ENCODE data around the gene THOC5.
A peak's percentile ranks its signal among the peaks of the same experiment; 100 is the strongest.
"Not testable (repeated sequence)": the region's sequence is repeated elsewhere in the genome, so short reads cannot be mapped to it uniquely, and the experiment has no call there.

THOC5 gene

DNA sequence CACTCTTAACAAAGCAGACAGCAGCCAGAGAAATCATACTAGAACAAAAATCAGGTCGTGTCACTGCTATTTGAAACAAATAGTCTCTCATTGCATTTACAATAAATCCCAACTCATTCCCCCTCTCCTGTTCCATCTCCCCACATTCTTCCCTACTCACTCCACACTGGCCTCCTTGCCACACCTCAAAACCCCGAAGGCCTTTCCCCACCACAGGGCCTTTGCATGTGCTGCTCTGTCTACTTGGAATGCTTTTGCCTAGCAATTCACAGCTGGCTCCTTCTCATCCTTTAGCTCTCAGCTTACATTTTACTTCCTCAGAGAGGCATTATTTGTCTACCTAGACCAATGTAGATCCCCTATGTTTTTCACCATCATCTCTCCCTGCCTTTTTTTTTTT, 6.3 kb upstream of the THOC5 start:
- DNase-seq: no peak

DNA sequence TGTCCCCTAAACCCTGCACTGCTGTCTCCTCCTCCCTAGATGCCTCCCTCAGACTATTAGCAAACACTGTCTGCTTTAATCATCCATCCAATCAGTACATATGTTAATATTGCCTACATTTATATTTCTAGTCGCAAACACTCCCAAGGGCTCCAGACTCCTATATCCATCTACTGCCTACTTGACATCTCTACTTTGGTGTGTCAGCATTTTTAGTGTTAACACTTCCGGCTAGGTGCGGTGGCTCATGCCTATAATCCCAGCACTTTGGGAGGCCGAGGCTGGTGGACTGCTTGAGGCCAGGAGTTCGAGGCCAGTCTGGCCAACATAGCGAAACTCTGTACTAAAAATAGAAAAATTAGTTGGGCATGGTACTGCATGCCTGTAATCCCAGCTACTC, 5.5 kb upstream of the THOC5 start:
- no peak for DNase-seq

DNA sequence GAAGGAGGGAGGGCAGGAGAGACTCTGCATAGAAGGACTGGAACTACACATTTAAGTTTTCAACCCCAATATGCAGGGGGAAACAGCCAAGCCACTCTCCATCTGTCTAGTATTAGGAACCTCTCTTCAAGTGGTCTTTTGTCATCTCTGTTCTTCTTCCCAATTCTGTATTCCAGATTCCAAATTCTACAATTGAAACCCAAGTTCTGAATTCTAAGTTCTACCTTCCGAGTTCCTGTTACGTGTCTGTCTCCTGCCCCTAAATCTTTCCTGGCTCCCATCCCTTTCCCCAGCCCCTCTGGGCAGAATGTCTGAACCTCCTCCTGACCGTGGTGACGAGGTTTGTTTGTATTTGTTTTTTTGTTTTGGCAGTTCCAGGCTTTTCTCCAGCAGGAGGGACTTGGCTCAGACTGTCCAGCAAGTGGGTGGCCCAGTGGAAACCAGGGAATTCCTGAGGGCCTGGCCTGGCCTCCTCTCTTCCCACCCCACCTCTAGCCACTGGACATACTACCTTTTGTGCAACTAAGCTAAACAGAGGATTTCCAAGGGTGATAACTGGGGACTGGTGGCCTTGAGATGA, 1.6 kb upstream of the THOC5 start:
- DNase-seq: no peak

DNA sequence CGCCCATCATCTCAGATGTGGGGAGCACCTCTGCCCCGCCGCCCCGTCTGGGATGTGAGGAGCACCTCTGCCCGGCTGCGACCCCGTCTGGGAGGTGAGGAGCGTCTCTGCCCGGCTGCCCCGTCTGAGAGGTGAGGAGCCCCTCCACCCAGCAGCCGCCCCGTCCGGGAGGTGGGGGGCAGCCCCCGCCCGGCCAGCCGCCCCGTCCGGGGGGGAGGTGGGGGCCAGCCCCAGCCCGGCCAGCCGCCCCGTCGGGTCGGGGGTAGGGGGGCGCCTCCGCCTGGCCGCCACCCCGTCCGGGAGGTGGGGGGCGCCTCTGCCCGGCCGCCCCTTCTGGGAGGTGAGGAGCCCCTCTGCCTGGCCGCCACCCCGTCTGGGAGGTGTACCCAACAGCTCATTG, 1.2 kb downstream of the THOC5 start:
- not testable (repeated sequence) for DNase-seq

DNA sequence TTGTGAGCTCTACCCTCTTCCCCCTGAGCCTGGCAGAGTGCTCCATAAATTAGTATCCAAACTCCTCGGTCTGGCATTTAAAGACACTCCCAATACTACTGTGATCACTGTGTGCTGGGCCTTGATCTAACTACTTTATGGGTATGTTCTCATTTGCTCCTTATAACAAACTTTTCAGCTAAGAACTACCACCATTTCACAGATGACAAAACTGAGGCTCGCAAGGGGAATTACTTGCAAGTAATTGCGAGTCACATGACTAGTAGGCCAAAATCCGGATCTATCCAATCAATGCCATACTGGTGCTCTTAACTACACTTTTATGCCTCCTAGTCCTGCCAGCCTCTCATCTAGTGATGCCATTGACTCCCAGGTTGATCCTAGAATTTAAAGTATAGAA, 3.6 kb downstream of the THOC5 start:
- no peak for DNase-seq

DNA sequence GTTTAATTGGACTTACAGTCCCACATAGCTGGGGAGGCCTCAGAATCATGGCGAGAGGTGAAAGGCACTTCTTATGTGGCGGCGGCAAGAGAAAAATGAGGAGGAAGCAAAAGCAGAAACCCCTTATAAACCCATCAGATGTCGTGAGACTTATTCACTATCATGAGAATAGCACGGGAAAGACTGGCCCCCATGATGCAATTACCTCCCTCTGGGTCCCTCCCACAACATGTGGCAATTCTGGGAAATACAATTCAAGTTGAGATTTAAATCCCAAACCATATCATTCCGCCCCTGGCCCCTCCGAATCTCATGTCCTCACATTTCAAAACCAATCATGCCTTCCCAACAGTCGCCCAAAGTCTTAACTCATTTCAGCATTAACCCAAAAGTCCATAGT, 8.5 kb downstream of the THOC5 start:
- not testable (repeated sequence) for DNase-seq

DNA sequence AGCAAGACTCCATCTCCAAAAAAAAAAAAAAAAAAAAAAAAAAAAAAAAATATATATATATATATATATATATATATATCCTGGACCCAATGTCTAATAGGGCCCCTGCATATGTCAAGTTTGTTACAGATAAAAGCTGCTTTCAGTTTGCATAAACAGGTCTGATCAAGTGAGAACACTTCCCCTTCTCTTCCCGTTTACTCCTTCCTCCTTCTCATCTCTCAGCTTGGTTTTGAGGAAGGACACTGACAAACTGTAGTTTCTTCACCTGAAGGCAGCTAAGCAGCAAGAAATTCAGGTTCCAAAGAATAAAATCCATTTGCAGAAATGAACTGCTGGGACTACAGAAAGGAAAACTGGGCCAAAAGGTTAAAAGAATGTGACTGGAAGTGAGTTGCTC, 11.7 kb downstream of the THOC5 start:
- no peak for DNase-seq

DNA sequence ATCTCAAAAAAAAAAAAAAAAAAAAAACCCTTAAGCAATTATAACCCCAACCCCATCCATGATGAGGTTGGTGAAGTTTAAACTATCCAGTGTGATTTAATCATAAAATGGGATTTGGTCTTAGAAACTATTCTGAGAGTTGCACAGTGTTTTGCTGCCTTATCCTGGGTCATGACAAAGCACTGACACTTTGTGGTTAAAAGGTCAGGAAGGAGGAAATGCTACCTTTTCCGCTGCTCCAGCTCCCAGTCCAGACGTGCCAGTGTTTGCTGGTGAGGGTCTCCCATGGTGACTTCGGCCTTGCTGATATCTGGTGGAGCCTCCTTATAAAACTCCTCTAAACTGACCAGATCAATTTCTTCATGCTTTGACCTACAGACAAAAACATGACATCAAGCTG, 14.5 kb downstream of the THOC5 start:
- DNase-seq: no peak

DNA sequence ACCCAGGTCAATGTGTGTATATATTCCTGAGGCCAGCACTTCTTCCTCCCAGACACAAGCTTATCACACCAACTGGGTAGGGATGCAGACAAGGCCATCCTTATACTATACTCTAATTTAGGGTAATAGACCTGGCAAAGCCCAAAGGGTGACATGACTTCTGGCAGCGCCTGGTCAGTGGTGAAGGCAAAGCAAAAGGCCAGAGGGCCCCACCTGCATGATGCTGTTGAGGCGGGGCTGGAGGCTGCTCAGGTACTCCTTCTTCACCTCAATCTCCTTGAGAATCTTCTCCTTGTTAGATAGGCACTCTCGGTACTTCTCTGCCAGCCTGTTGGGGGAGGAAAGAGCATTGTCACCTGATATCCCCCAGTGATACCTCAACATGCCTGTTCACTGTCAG, 17.1 kb downstream of the THOC5 start:
- DNase-seq: no peak

DNA sequence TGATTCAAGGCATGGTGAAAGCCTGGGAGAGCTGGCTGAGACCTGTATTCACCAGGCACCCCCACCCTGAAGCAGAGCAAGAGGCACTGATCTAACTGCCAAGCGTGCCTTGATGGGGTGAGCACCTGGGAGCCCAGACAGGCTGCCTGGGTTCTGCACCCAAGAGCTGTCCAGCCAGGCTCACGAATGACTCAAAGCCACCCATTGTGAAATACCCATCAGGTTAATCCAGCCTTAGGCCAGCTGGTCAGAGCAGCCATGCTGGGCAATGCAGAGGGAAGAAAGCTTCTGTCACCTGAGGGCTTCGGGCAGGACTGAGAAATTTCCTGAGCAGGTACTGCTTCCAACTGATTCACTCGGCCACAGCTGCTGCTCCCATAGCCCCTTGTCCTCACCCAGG, 22.1 kb downstream of the THOC5 start:
- no peak for DNase-seq

DNA sequence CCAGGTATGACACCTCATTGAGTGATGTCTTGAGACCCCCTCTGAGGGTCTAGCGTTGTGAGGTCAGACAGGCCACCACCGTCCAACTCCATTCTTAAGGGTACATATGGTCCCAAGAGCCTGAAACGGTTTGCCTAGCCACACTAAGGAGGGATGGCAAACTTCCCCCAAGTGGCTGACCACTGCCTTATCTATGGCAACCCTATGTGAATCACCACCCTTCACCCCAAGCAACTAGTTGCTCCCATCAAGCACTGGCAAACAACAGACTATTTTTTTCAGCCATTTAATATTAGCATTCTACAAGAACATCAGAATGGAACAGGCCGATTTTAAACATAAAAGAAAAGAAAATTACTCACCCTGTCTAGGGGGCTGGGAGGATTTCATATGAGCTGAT, 22.8 kb downstream of the THOC5 start:
- DNase-seq: no peak

DNA sequence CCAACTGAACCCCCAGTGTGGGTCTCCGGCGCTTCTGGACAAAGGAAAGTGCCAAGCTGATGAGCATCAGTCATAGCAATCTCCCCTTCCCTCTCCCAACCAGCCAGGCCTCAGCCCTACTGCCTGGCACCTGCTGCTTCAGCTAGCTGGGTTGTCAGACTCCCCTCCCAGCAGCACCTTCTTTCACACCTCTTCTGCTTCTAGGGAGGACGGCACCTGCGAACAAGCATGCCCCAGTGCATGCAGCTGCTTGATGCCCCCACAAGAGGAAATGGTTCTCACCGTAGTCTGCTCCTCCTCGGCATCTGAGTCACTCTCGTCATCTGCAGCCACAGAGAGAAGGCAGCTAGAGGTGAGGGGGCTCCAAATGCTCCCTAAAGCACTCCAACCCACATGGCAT, 25.4 kb downstream of the THOC5 start:
- no peak for DNase-seq

DNA sequence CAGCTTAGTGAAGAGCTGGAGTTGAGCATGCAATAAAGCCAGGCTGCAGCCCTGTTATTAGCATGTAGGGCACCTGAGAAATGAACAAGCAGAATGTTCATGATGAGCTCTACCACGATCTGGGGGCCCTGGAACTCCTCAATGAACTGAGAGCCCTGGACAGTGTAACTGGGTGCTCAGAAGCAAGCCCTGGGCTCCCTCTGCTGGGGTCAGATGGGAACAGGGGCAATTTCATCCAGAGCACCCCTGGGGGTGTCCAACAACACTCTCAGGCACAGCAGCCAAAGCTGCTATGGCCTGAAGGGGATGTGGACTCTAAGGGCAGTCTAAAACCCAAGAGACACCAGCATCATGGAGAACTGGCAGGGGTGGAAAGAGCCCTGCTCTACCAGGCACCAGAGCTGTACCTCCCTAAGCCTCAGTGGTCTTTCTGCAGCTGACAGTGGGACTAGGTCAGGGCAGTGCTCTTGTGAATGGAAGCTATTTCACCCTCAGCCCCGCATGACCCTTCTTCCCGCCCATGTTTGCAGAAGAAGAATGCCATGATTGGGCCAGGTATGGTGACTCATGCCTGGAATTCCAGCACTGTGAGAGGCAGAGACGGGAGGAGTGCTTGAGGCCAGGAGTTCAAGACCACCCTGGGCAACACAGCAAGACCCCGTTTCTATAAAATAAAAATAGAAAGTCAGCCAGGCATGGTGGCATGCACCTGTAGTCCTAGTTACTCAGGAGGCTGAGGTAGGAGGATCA, 28.9 kb downstream of the THOC5 start:
- DNase-seq: peak; percentile 2

DNA sequence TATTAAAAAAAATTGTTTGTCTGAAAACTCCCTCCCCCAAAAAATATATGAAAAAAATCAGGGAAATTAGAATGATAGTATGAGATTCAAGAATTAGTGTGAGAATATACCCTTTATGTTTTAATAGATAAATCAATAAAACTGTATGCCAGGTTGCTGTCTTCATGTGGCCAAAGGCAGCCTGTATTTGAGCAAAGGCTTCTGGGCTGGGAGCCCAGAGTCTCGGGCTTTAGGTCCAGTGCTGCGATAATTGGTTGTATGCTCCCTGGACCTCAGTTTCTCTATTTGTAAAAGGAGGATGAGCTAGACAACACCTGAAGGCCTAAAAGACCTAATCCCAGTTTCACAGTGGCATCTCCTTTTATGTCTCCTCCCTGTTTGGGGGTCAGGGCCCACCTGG, 29.8 kb downstream of the THOC5 start:
- no peak for DNase-seq

DNA sequence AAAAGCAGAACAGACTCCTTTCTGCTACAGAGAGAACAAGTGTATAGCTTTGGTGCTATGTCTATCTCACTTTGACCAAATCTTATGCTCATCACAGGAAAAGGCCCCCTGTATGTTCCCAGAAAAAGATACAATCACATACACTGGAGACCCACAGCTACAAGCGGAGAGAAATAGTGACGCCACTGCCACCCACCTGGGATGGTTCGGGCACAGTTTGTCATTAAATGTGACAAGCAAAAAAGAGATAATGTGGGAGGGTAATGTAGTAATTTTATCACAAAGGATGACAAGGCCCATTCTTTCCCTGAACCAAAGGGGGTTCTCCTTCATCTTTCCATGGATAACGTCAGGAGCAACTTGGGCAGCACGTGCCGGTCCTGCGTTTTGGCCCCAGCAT, 32.0 kb downstream of the THOC5 start:
- DNase-seq: no peak

DNA sequence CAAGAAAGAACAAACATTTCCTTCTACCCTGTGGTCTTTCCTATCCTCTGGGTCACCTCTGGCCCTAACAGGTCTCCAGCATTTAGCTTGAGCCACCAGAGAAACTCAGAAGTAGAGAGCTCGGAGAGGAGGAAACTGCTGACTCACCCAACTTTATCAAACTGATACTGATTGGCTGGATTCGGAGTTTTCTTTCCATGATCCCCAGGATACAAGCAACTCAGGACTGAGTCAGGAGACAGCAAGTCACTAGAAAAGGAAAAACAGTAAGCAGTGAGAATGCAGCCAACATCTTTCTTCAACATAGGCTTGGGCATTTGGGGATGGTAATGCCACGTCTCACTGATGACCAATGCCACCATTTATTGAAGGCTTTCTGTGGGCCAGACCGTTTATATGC, 32.7 kb downstream of the THOC5 start:
- peak; percentile 52 for DNase-seq

DNA sequence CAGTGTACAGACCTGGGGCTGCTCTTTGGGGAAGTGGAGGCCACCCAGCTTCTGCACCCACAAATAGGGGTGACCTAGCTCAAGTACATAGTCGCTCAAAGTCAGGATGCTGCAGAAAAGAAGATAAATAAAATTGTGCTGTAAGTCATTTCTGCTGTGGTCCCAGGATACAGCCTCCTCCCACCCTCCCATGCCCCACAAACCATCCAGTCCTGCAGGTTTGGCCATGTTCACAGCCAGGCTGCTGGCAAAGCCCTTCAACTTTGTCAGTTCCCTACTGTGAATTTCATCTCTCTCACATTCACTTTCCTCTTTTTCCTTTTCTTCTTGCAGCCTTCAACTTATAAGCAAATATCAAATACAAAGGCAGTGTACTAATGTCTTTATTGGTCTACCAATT, 33.6 kb downstream of the THOC5 start:
- no peak for DNase-seq

DNA sequence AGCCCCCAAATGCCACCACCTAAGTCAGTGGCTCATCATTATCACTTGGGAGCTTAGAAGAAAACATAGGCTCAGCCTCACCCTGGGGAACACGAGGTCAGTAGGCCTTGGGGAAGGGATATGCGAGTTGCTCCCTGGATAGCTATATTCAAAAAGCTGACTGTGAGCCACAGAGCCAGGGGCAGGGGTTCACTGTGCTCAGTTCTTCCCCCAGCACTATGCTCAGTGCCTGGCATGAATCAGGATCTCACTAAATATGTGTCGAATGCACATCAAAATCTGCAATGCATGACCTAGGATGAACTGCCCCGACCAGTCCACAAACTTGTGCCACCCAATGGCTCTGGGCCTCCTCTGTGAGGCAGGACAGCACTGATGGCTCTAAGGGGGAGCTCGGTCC, 35.1 kb downstream of the THOC5 start:
- no peak for DNase-seq

DNA sequence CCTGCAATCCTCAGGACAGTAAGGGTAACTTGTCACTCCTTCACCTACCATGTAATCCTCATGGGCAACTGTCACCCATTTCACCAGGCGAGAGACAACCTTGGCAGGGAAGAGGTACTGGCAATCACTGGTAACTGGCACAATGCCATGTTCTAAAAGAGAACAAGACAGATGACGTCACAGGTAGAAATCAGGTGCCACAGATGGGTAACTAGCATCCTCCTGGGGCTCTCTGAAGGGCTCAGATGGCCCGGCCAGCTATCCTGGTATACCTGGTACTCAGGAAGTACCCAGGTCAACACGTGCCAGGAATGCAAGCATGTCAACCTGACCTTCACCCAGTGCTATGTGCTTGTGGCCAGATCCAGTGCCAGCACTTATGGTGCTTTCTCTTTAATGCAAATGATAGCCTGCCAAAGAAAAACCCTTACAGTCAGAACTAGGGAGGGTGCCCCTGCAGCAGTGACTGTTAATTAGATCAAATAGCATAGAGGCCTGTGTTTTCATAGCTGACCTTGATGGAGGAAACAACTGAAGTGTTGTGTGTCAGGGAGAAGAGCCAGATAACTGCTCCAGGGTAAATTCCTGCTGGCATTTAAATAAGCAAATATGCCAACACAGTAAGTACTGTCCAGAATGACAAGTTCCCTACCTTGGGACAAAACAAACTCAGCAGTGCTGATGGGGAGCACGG, 36.2 kb downstream of the THOC5 start:
- no peak for DNase-seq

DNA sequence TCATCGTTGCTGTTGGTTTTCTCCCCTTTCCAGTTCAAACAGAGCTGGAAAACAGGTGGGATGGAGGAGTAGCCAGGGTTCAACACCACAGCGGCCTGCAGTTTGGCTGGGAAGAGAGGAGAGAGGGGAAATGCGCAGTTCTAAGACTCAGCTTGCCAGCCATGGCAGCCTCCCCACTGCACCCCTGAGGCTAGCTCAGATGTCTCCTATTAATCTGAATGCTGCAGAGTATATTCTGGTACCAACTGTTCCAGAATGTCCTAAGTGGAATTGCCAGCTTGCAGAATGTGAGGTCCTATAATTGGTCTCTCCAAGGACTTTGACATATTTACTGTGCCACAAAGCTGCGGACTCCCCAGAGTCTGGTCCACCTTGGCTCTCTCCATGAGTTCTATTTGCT, 41.5 kb downstream of the THOC5 start:
- DNase-seq: no peak

DNA sequence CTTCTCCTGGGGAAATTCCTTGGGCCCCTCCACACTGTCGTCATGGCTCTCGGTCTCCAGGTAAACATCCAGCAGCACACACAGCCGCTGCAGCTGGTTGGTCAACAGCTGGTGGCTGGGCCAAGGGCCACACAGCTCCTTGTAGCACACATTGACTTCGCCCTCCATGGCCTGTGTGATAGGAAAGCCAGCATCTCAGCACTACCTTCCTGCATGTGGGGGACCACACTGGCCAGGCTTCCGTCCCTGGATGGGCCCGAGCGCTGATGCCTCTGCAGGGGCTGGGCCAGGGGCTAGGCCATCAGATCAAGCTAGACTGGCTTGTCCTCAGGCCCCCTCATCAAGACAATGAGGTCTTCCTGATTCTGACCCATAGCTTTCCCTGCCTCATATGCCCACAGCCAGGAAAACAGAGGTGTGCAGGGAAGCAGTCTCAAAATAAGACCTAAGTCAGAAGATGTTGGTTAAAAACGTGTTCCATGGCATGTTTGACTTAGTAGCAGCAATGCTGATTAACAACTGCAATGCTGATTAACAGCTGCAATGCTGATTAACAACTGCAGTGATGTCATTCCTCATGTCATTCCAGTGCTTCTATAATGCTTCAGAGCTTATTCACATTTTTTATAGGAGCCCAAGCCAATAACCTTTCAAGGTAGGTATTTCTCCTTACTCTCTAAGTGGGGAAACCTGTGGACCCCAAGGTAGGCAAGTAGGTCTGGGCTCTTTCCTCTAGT, 42.3 kb downstream of the THOC5 start:
- DNase-seq: no peak

DNA sequence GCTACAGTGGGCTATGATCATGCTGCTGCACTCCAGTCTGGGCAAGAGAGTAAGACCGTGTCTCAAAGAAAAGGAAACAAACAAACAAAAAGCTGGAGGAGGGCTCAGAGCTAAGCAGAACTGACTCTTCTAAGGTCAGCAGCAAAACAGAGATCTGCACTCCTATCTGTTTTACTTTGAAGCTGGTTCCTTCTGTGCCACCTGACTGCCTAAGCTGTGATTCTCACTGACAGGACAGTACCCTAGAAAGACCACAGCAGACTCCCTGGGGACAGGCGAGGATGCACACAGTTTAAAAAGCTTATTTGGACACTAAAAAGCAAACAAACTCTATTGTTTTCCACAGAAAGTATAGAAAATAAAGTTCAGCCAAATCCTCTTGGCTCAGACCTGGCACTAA, 43.0 kb downstream of the THOC5 start:
- DNase-seq: no peak

DNA sequence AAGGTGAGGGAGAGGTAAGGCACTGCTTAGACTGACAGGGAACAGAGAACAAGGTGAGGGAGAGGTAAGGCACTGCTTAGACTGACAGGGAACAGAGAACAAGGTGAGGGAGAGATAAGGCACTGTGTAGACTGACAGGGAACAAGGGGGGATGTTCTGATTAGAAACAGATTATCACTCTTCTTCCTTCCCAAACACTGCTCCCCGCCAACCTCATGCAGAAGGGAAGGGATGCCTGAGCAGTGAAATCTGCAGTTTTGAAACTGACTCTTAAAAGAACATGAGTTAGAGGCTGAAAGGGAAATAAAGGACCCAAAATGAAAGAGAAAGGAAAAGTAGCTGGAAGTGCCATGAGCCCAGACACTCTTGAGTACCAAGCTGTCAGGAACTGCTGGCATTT, 43.7 kb downstream of the THOC5 start:
- no peak for DNase-seq

DNA sequence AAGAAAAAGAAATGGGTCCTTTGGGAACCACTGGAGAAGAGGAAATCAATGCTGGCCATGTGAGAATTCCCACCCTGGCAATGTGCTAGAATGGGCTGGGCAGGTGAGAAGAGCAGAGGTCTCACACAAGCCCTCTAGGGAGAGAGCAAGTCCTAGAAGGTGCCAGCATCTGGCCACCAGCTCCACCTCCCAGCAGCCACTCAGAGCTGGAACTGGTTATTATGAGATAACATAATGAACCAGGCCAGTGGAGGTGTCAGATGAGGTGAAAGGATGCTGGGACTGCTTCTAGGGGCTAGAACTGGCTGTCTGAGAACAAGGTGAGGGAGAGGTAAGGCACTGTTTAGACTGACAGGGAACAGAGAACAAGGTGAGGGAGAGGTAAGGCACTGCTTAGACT, 44.3 kb downstream of the THOC5 start:
- DNase-seq: no peak
